HPDE6-E6E7 (cell line): ENCODE data around the gene BOD1L2.

Source experiments
- DNase-seq: peaks from one replicate; pipeline ENCODE4 v3.0.0; 2011; ENCODE audit warnings: missing footprints; ENCODE audit errors: extremely low spot score

Gene BOD1L2

GRCh38 chr18:57150081-57150480 lies 3.2 kb downstream of the BOD1L2 start:
- DNase-seq = no peak

GRCh38 chr18:57150828-57151227 lies 3.9 kb downstream of the BOD1L2 start:
- no peak for DNase-seq

- DNase-seq = no peak
Measured at GRCh38 chr18:57154191-57154830, 7.4 kb downstream of the BOD1L2 start.

DNA sequence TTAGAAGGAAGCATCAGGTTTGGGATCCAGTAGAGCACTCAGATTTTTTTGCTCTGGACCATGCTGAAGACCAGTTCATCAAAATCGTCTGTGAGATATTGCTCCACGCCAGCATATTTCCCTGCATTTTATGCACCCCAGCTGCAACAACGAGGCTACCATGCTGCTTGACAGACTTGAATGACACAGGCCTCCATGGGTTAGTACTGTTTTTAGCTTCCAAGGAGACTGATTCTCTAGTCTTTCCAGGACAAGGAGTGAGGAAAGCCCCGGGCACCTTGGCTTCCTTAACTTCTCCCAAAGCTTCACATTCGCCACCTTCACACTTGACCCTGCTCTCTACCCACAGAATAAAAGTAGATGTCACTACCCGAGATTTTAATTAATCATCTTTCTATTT lies 17.5 kb downstream of the BOD1L2 start:
- no peak for DNase-seq

DNA sequence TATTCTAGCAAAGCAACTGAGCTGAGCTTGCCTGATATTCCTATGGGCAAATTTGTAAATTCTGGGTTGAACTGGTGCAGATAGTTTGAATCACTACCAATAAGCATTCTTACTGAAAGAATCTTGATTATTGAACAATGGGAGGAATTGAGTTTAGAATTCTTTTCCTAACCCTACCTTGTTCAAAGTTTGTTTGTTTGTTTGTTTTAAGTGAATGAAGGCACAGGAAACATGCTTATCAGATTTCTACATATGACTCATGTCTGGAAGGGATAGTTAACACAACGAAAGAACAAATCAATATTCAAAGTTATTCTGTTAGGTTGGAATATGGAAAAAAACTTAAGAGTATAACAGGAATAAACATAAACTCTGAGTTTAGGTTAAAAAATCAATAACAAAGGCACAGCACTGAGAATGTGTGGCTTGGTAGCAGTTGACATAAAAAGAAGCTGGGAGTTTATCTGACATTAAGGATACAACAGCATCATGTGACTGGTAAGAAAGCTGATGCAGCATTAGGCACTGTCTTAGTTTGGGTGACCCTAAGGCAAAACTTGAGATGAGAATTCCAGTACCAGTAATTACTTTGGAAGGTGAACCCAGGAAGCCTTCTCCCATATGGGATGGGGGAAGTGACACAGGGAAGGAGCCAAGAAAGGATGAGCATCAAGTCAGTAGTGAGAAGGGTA lies 20.9 kb downstream of the BOD1L2 start:
- DNase-seq = no peak

DNA sequence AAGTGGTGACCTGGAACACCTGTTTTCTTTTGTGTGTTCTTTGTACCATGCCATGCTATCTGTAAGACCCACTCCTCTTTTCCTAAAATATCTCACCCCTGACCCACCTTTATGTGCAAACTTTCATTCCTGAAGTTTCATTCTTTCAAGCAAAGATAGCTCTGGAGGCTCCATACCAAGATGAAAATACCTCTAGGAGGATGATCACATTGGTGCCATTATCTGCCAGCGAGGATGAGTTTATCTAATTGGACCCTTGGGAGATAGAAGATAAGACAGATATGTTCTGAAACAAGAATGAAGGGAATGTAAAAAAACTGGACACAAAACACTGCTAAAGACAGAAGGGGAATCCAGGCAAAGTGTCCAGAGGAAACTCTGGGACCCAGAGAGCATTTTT lies 24.1 kb downstream of the BOD1L2 start:
- no peak for DNase-seq

GRCh38 chr18:57175532-57175931 lies 28.6 kb downstream of the BOD1L2 start:
- no peak for DNase-seq

DNA sequence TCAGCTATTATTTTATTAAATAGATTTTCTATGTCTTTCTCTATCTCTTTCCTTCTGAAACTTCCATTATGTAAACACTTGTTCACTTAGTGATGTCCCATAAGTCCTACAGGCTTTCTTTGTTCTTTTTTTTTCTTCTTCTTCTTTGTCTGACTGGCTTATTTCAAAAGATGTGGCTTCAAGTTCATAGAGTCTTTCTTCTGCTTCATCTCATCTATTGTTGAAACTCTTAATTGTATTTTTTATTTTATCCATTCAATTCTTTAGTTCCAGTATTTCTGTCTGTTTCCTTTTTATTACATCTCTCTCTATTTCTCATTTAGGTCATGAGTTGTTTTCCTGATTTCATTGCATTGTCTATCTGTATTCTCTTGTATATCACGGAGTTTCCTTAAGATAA lies 38.5 kb downstream of the BOD1L2 start:
- no peak for DNase-seq

- no peak for DNase-seq
Measured at GRCh38 chr18:57188851-57189557, 42.1 kb downstream of the BOD1L2 start.

- no peak for DNase-seq
Measured at GRCh38 chr18:57190026-57190425, 43.1 kb downstream of the BOD1L2 start.

GRCh38 chr18:57194070-57194469 lies 47.2 kb downstream of the BOD1L2 start:
- DNase-seq = no peak

DNA sequence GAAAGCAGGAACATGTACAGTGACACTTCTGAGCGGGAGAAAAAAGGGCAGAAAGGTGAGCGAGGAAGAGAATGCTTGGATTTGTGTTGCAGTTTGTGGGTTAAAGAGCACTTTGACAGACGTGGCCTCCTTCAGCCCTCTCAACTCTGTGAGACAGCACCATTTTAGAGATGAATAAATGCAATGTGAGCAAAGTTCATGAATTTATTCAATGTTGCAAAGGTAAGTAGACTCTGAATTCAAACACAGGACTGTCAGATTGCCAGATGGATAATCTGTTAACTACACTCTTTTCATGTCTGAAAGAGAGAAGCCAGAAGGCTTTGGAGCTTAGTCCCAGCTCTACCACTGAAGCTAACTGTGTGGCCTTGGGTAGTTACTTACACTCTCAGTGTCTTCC lies 47.7 kb downstream of the BOD1L2 start:
- no peak for DNase-seq

DNA sequence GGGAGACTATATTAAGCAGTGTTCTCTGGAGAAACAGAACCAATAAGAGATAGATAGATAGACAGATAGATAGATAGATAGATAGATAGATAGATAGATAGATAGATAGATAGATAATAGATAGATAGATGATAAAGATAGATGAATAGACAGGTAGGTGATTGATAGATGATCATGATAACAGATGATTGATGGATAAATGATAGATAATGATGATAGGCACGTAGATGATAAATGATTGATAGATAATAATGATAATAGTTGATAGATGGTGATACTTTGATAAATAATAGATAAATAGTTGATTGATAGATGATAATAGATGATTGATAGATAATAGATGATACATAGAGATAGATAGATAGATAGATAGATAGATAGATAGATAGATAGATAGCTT lies 48.5 kb downstream of the BOD1L2 start:
- no peak for DNase-seq

DNA sequence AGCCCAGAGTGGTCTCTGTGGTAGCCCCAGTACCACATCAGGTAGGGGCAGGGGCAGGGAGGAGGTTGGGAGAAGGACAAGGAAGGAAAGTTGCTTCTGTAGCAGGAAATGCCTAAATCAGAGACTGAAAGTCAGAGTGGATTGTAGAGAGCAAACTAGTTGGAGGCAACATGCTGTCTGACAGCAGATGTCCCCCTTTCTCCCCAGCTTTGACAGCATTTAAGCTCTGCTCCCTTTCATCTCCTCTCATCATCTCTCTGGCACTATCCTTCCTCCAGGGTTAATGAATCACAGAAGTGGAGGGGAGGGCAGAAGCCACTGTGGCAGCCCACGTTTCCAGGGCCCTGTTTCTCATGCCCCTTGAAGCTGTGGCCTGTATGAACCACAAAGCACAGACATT lies 50.4 kb downstream of the BOD1L2 start:
- no peak for DNase-seq

DNA sequence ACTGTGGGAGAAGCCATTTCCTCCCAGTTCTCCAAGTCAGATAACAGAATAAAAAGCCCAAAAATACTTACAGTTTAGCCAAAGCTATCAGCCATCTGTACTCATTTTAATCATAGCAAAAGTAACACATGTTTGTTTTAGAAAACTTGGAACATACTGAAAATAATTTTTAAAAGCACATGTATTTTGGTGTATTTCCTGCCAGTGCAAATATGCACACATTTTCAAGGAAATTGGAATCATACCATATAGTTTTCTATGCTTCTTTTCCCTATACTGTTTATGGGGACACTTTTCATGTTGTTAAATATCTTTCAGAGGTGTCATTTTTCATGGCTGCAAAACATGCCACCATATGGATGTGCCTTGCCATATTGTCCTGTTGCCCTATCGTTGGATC lies 51.2 kb downstream of the BOD1L2 start:
- no peak for DNase-seq
